PC-3 (cell line): Measurements from ENCODE around the gene SV2C.

Source experiments
- EZH2phosphoT487 ChIP-seq: fragments of 300-600 bp; sonication (generic); IDR thresholded peaks from 2 replicates; pipeline ENCODE4 v1.6.1; 2018; ENCODE audit warnings: mild to moderate bottlenecking, antibody characterized with exemption, low read length, borderline replicate concordance
- TF ChIP-seq, protein P1 (sequence below): fragments of 300-600 bp; sonication (generic); conservative IDR thresholded peaks from 2 replicates; pipeline ENCODE4 v1.5.1; 2017; ENCODE audit warnings: antibody characterized with exemption, low read depth, mild to moderate bottlenecking, low read length

- no peak for TF ChIP-seq EZH2phosphoT487
- TF ChIP-seq, protein P1, sequence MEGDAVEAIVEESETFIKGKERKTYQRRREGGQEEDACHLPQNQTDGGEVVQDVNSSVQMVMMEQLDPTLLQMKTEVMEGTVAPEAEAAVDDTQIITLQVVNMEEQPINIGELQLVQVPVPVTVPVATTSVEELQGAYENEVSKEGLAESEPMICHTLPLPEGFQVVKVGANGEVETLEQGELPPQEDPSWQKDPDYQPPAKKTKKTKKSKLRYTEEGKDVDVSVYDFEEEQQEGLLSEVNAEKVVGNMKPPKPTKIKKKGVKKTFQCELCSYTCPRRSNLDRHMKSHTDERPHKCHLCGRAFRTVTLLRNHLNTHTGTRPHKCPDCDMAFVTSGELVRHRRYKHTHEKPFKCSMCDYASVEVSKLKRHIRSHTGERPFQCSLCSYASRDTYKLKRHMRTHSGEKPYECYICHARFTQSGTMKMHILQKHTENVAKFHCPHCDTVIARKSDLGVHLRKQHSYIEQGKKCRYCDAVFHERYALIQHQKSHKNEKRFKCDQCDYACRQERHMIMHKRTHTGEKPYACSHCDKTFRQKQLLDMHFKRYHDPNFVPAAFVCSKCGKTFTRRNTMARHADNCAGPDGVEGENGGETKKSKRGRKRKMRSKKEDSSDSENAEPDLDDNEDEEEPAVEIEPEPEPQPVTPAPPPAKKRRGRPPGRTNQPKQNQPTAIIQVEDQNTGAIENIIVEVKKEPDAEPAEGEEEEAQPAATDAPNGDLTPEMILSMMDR = no peak
Measured at GRCh38 chr5:76083555-76084495, 642 bp downstream of the SV2C start.
